NB4 (cell line): Measurements from ENCODE around the gene CSMD2.

Source experiments
- CTCF ChIP-seq: IDR thresholded peaks from one replicate; pipeline ENCODE4 v1.5.1; 2012; ENCODE audit warnings: low read depth, low read length
- MYC ChIP-seq: IDR thresholded peaks from 2 replicates; pipeline ENCODE4 v1.6.1; 2011; ENCODE audit warnings: low read depth, low read length
- POLR2A ChIP-seq: IDR thresholded peaks from 2 replicates; pipeline ENCODE4 v1.6.1; 2011; ENCODE audit warnings: mild to moderate bottlenecking; ENCODE audit not compliant: insufficient read length; ENCODE audit errors: extremely low read depth

- TF ChIP-seq POLR2A = no peak
- TF ChIP-seq CTCF = no peak
- no peak for TF ChIP-seq MYC
These were observed 107.5 kb downstream of the CSMD2 start for GRCh38 chr1:34057347-34058130.
